Measurements from ENCODE around the gene SRRM5. TPM values are rescaled to one million over a fixed set of nuclear protein-coding genes. Genes with fewer than 3 reads are reported as not detected.

Gene SRRM5
- total RNA-seq, 1 experiment from 2014 or later: not detected

GRCh38 chr19:43594081-43594697 is 17.7 kb upstream of the SRRM5 start:
- H3K36me3 ChIP-seq (ENCODE audit: control insufficient read depth in 1 of 2, insufficient read depth in 2 of 2, low read length in 2 of 2): peaks cover 8 to 17% of the 10 kb centered on the region in 2 experiments; a peak in 3 of 4 replicates
- RAD21 ChIA-PET (ENCODE audit: low non-redundant PET in 1 of 2, low total read pairs in 2 of 2, uncharacterized antibody in 2 of 2, unreplicated experiment in 2 of 2): interaction anchor here (0.9 to 1.0 kb wide), 5 partner anchors 39 to 161 kb away, joined by 3 to 4 read pairs (median 3); no protein-coding TSS in a partner anchor
- H3K79me2 ChIP-seq (ENCODE audit: insufficient read depth, low read length): peaks cover 51% of the 10 kb centered on the region
- H3K27me3 ChIP-seq (ENCODE audit: insufficient read depth, low read length): no peaks in the 10 kb centered on the region
- no TSS peak for BruUV-seq (replicated peaks)
- intact Hi-C loops (cut with micrococcal nuclease): loop anchor here (1.0 to 5.0 kb wide), 2 partner anchors 59 to 162 kb away; no protein-coding TSS in a partner anchor
- H3K27ac ChIP-seq (ENCODE audit: low read depth, low read length): no peak overlapping the region
- H3K4me1 ChIP-seq (ENCODE audit: control insufficient read depth in 1 of 2, insufficient read depth in 2 of 2, low read length in 2 of 2): peaks cover 9 to 25% of the 10 kb centered on the region in 2 experiments; a peak in 3 of 4 replicates
- H3K9me3 ChIP-seq (ENCODE audit: control insufficient read depth in 1 of 2, insufficient read depth in 1 of 2, low read depth in 1 of 2, low read length in 2 of 2): no peaks in the 10 kb centered on the region
- no peak overlapping the region for H3K9ac ChIP-seq (ENCODE audit: low read length)
- TF ChIP-seq RAD21 (IDR thresholded peaks at IDR 0.05; ENCODE audit: low read depth) (no peak), SP1 (IDR thresholded peaks at IDR 0.05; ENCODE audit: low read depth) (no peak), FOSL1 (IDR thresholded peaks at IDR 0.05; ENCODE audit: low read depth) (no peak), CBX3 (IDR thresholded peaks at IDR 0.05; ENCODE audit: low read depth) (no peak), POLR2AphosphoS5 (IDR thresholded peaks at IDR 0.05; ENCODE audit: low read depth, low read length) (no peak), EGR1 (IDR thresholded peaks at IDR 0.05; ENCODE audit: low read depth) (no peak), ZNF274 (IDR thresholded peaks at IDR 0.05; ENCODE audit: low read depth, low read length) (no peak), TCF7L2 (IDR thresholded peaks at IDR 0.05; ENCODE audit: borderline replicate concordance, extremely low read depth, insufficient read depth, insufficient read length) (no peak), ELF1 (IDR thresholded peaks at IDR 0.05; ENCODE audit: borderline replicate concordance, low read depth) (no peak)
- TF ChIP-seq, protein P1, sequence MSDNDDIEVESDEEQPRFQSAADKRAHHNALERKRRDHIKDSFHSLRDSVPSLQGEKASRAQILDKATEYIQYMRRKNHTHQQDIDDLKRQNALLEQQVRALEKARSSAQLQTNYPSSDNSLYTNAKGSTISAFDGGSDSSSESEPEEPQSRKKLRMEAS (IDR thresholded peaks at IDR 0.05): no peak
- TF ChIP-seq, protein P2, sequence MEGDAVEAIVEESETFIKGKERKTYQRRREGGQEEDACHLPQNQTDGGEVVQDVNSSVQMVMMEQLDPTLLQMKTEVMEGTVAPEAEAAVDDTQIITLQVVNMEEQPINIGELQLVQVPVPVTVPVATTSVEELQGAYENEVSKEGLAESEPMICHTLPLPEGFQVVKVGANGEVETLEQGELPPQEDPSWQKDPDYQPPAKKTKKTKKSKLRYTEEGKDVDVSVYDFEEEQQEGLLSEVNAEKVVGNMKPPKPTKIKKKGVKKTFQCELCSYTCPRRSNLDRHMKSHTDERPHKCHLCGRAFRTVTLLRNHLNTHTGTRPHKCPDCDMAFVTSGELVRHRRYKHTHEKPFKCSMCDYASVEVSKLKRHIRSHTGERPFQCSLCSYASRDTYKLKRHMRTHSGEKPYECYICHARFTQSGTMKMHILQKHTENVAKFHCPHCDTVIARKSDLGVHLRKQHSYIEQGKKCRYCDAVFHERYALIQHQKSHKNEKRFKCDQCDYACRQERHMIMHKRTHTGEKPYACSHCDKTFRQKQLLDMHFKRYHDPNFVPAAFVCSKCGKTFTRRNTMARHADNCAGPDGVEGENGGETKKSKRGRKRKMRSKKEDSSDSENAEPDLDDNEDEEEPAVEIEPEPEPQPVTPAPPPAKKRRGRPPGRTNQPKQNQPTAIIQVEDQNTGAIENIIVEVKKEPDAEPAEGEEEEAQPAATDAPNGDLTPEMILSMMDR (IDR thresholded peaks at IDR 0.05 in 2 of 3, conservative IDR thresholded peaks at IDR 0.05 in 1 of 3; ENCODE audit: borderline replicate concordance in 1 of 3, insufficient read depth in 1 of 3, low read depth in 2 of 3, low read length in 2 of 3): no peak
- H2AFZ ChIP-seq (ENCODE audit: low read depth, low read length, poor library complexity, severe bottlenecking): no peak overlapping the region
- CTCF ChIA-PET: interaction anchor here (0.7 to 2.8 kb wide), 14 partner anchors 12 to 162 kb away, joined by 3 to 20 read pairs (median 5); partner anchors contain the start of genes SMG9 and ZNF575
- POLR2A ChIA-PET: interaction anchor here (1.4 kb wide), 1 partner anchor 10 kb away, joined by 5 read pairs; no protein-coding TSS in a partner anchor
- no peaks in the 10 kb centered on the region for H4K20me1 ChIP-seq (ENCODE audit: insufficient read depth)
- H3K4me3 ChIP-seq (replicated peaks in 1 of 2; ENCODE audit: low read depth in 1 of 2, low read length in 2 of 2): peak overlapping the region; percentile 71 to 92
- no peaks in the 10 kb centered on the region for H3K9me2 ChIP-seq (ENCODE audit: insufficient read depth)
- no peak for ATAC-seq
- peak overlapping the region; percentile 98 for H3K4me2 ChIP-seq (ENCODE audit: low read length)
- no peak for DNase-seq (ENCODE audit: low read depth, low spot score)

All from HCT116 (cell line).